ENCODE measurements around the gene ALK. TPM values are rescaled to one million over a fixed set of nuclear protein-coding genes. Genes with fewer than 3 reads are reported as not detected.

The ALK gene
- total RNA-seq, 1 experiment from 2014 or later = 4.8 TPM

GRCh38 chr2:29323301-29323700 is 598.1 kb downstream of the ALK start:
- no peak for DNase-seq (ENCODE audit: low read depth, low spot score)
- in situ Hi-C loops (cut with HindIII; ENCODE audit: low pct_unique_long_range_greater_than_20kb, low sequenced_read_pairs) = no loop called here

GRCh38 chr2:29322011-29322410 is 599.4 kb downstream of the ALK start:
- in situ Hi-C loops (cut with HindIII; ENCODE audit: low pct_unique_long_range_greater_than_20kb, low sequenced_read_pairs) = no loop called here
- DNase-seq (ENCODE audit: low read depth, low spot score) = no peak

- no peak for DNase-seq (ENCODE audit: low read depth, low spot score)
- in situ Hi-C loops (cut with HindIII; ENCODE audit: low pct_unique_long_range_greater_than_20kb, low sequenced_read_pairs) = no loop called here
These were observed 603.4 kb downstream of the ALK start for GRCh38 chr2:29317801-29318485.

GRCh38 chr2:29317077-29317517 is 604.3 kb downstream of the ALK start:
- in situ Hi-C loops (cut with HindIII; ENCODE audit: low pct_unique_long_range_greater_than_20kb, low sequenced_read_pairs) = no loop called here
- DNase-seq (ENCODE audit: low read depth, low spot score) = peak; percentile 15

GRCh38 chr2:29314816-29315571 is 606.4 kb downstream of the ALK start:
- DNase-seq (ENCODE audit: low read depth, low spot score) = no peak
- in situ Hi-C loops (cut with HindIII; ENCODE audit: low pct_unique_long_range_greater_than_20kb, low sequenced_read_pairs) = no loop called here

GRCh38 chr2:29311458-29311857 is 609.9 kb downstream of the ALK start:
- in situ Hi-C loops (cut with HindIII; ENCODE audit: low pct_unique_long_range_greater_than_20kb, low sequenced_read_pairs) = no loop called here
- DNase-seq (ENCODE audit: low read depth, low spot score) = no peak

- no peak for DNase-seq (ENCODE audit: low read depth, low spot score)
- in situ Hi-C loops (cut with HindIII; ENCODE audit: low pct_unique_long_range_greater_than_20kb, low sequenced_read_pairs) = no loop called here
These were observed 610.6 kb downstream of the ALK start for GRCh38 chr2:29310650-29311348.

GRCh38 chr2:29309090-29310029 is 612.0 kb downstream of the ALK start:
- peak; percentile 92 for DNase-seq (ENCODE audit: low read depth, low spot score)
- in situ Hi-C loops (cut with HindIII; ENCODE audit: low pct_unique_long_range_greater_than_20kb, low sequenced_read_pairs) = no loop called here

GRCh38 chr2:29308366-29308765 is 613.0 kb downstream of the ALK start:
- DNase-seq (ENCODE audit: low read depth, low spot score) = no peak
- in situ Hi-C loops (cut with HindIII; ENCODE audit: low pct_unique_long_range_greater_than_20kb, low sequenced_read_pairs) = no loop called here

GRCh38 chr2:29307519-29307918 is 613.9 kb downstream of the ALK start:
- in situ Hi-C loops (cut with HindIII; ENCODE audit: low pct_unique_long_range_greater_than_20kb, low sequenced_read_pairs) = no loop called here

GRCh38 chr2:29305762-29306161 is 615.6 kb downstream of the ALK start:
- DNase-seq (ENCODE audit: low read depth, low spot score) = no peak
- in situ Hi-C loops (cut with HindIII; ENCODE audit: low pct_unique_long_range_greater_than_20kb, low sequenced_read_pairs) = no loop called here

More at GRCh38 chr2:29307519-29307918, 613.9 kb downstream of the ALK start:
- DNase-seq (ENCODE audit: low read depth, low spot score) = no peak

GRCh38 chr2:29304399-29305060 is 616.9 kb downstream of the ALK start:
- in situ Hi-C loops (cut with HindIII; ENCODE audit: low pct_unique_long_range_greater_than_20kb, low sequenced_read_pairs) = no loop called here
- DNase-seq (ENCODE audit: low read depth, low spot score) = peak; percentile 68

- in situ Hi-C loops (cut with HindIII; ENCODE audit: low pct_unique_long_range_greater_than_20kb, low sequenced_read_pairs) = no loop called here
- no peak for DNase-seq (ENCODE audit: low read depth, low spot score)
These were observed 624.8 kb downstream of the ALK start for GRCh38 chr2:29296585-29296984.

GRCh38 chr2:29295845-29296244 is 625.5 kb downstream of the ALK start:
- DNase-seq (ENCODE audit: low read depth, low spot score) = peak; percentile 76
- in situ Hi-C loops (cut with HindIII; ENCODE audit: low pct_unique_long_range_greater_than_20kb, low sequenced_read_pairs) = no loop called here

GRCh38 chr2:29293830-29294438 is 627.5 kb downstream of the ALK start:
- DNase-seq (ENCODE audit: low read depth, low spot score) = peak; percentile 39
- in situ Hi-C loops (cut with HindIII; ENCODE audit: low pct_unique_long_range_greater_than_20kb, low sequenced_read_pairs) = no loop called here

- no peak for DNase-seq (ENCODE audit: low read depth, low spot score)
- in situ Hi-C loops (cut with HindIII; ENCODE audit: low pct_unique_long_range_greater_than_20kb, low sequenced_read_pairs) = no loop called here
These were observed 630.9 kb downstream of the ALK start for GRCh38 chr2:29290293-29291047.
